IMR-90 (cell line): Measurements from ENCODE around the gene CYP8B1. TPM values are rescaled to one million over a fixed set of nuclear protein-coding genes. Genes with fewer than 3 reads are reported as not detected.

Experiments used
- ATAC-seq: fragments of 200-7000 bp; cut with Tn5 transposase; 2 replicates; pipeline ENCODE4 v1.9.1; 2020; ENCODE audit warnings: low read depth, mild to moderate bottlenecking, moderate library complexity
- BruUV-seq: library from RNA; stranded (reverse); fragments of 400-500 nt; replicated peaks from 2 replicates; lab custom pipeline; 2021; lab: Mats Ljungman, UMichigan
- CTCF ChIA-PET: fragments of 300-600 bp; formaldehyde crosslinking; extraction: SDS; loops from one replicate; lab custom pipeline; 2021; ENCODE audit warnings: antibody characterized with exemption; lab: Yijun Ruan, JAX
- POLR2A ChIA-PET: fragments of 300-600 bp; sonication (Branson Sonifier 250); formaldehyde crosslinking; loops from one replicate; lab custom pipeline; 2022; ENCODE audit warnings: antibody characterized with exemption; ENCODE audit not compliant: unreplicated experiment; lab: Charles Lee
- DNase-seq: peaks from one replicate; pipeline ENCODE4 v3.0.0; 2013
- H2AFZ ChIP-seq: replicated peaks from 2 replicates; pipeline ENCODE3; 2013; ENCODE audit warnings: low read length, mild to moderate bottlenecking; ENCODE audit not compliant: poor library complexity
- H2AK5ac ChIP-seq: 2 replicates; pipeline ENCODE4 v1.6.1; 2013; ENCODE audit warnings: low read depth, low read length, inconsistent platforms
- H2AK9ac ChIP-seq: replicated peaks from 2 replicates; pipeline ENCODE3; 2013; ENCODE audit warnings: mild to moderate bottlenecking, low read depth, low read length, moderate library complexity; ENCODE audit not compliant: poor library complexity
- H2BK120ac ChIP-seq: 2 replicates; pipeline ENCODE4 v1.6.1; 2013; ENCODE audit warnings: low read depth, low read length, inconsistent platforms
- H2BK15ac ChIP-seq: 3 replicates; pipeline ENCODE4 v1.6.1; 2013; ENCODE audit warnings: low read depth, low read length, inconsistent platforms
- H2BK20ac ChIP-seq: 2 replicates; pipeline ENCODE4 v1.6.1; 2013; ENCODE audit warnings: low read depth, mild to moderate bottlenecking, inconsistent platforms, low read length, moderate library complexity
- H2BK5ac ChIP-seq: 2 replicates; pipeline ENCODE4 v1.6.1; 2013; ENCODE audit warnings: mild to moderate bottlenecking, low read depth, low read length, inconsistent platforms; ENCODE audit not compliant: poor library complexity, severe bottlenecking
- H3K14ac ChIP-seq: replicated peaks from 2 replicates; pipeline ENCODE4 v1.6.1; 2013; ENCODE audit warnings: low read depth, low read length, inconsistent platforms
- H3K18ac ChIP-seq: 2 replicates; pipeline ENCODE4 v1.6.1; 2013; ENCODE audit warnings: low read depth, low read length, control low read depth
- H3K23ac ChIP-seq: 2 replicates; pipeline ENCODE4 v1.6.1; 2013; ENCODE audit warnings: low read depth, low read length, inconsistent platforms
- H3K27ac ChIP-seq: 2 replicates; pipeline ENCODE4 v1.5.1; 2013; ENCODE audit warnings: mild to moderate bottlenecking, control low read depth, low read length; ENCODE audit not compliant: insufficient read depth
- H3K27me3 ChIP-seq: 2 replicates; pipeline ENCODE4 v1.6.1; 2013; ENCODE audit warnings: low read length; ENCODE audit not compliant: control insufficient read depth, insufficient read depth
- H3K36me3 ChIP-seq: 2 replicates; pipeline ENCODE4 v1.6.1; 2013; ENCODE audit warnings: low read length, mixed read lengths; ENCODE audit not compliant: control insufficient read depth, insufficient read depth
- H3K4ac ChIP-seq: 2 replicates; pipeline ENCODE4 v1.6.1; 2013; ENCODE audit warnings: low read depth, low read length, inconsistent platforms
- H3K4me1 ChIP-seq: 2 replicates; pipeline ENCODE4 v1.6.1; 2013; ENCODE audit warnings: low read length, mixed read lengths; ENCODE audit not compliant: control insufficient read depth, insufficient read depth
- H3K4me2 ChIP-seq: 2 replicates; pipeline ENCODE4 v1.6.1; 2013; ENCODE audit warnings: low read depth, mild to moderate bottlenecking, control low read depth, low read length, moderate library complexity
- H3K4me3 ChIP-seq: 2 replicates; pipeline ENCODE4 v1.5.1; 2013; ENCODE audit warnings: low read depth, mild to moderate bottlenecking, control low read depth, low read length, moderate library complexity; ENCODE audit not compliant: insufficient read depth
- H3K56ac ChIP-seq: 2 replicates; pipeline ENCODE4 v1.6.1; 2013; ENCODE audit warnings: low read length, inconsistent platforms; ENCODE audit not compliant: insufficient read depth; ENCODE audit errors: extremely low read depth
- H3K79me1 ChIP-seq, 2 experiments: 2 replicates each; pipeline ENCODE4 v1.6.1; 2013; ENCODE audit warnings: low read length in 2 of 2, inconsistent platforms in 1 of 2, low read depth in 1 of 2
- H3K9ac ChIP-seq: 2 replicates; pipeline ENCODE4 v1.6.1; 2013; ENCODE audit warnings: low read depth, low read length, control low read depth
- H3K9me1 ChIP-seq: 2 replicates; pipeline ENCODE4 v1.6.1; 2013; ENCODE audit warnings: low read length, inconsistent platforms; ENCODE audit not compliant: insufficient read depth
- H3K9me3 ChIP-seq: 2 replicates; pipeline ENCODE4 v1.6.1; 2013; ENCODE audit warnings: low read length; ENCODE audit not compliant: control insufficient read depth, insufficient read depth
- H4K20me1 ChIP-seq: 2 replicates; pipeline ENCODE4 v1.6.1; 2013; ENCODE audit warnings: low read length, inconsistent platforms; ENCODE audit not compliant: insufficient read depth
- H4K5ac ChIP-seq: 2 replicates; pipeline ENCODE4 v1.6.1; 2013; ENCODE audit warnings: mild to moderate bottlenecking, low read depth, low read length, control low read depth
- H4K8ac ChIP-seq, 2 experiments: 2 replicates each; pipeline ENCODE4 v1.6.1; 2013; ENCODE audit warnings: low read depth in 2 of 2, low read length in 2 of 2, control low read depth in 1 of 2, inconsistent platforms in 1 of 2
- H4K91ac ChIP-seq: 2 replicates; pipeline ENCODE4 v1.6.1; 2013; ENCODE audit warnings: low read depth, low read length, inconsistent platforms; ENCODE audit not compliant: insufficient read depth
- BHLHE40 ChIP-seq: fragments of 150-350 bp; IDR thresholded peaks from 2 replicates; pipeline ENCODE4 v1.6.1; 2016; ENCODE audit warnings: mild to moderate bottlenecking, low read depth, low read length
- CEBPB ChIP-seq: IDR thresholded peaks from 2 replicates; pipeline ENCODE4 v1.6.1; 2012; ENCODE audit warnings: low read depth, low read length, improper control_type of control experiment
- CHD1 ChIP-seq: IDR thresholded peaks from 2 replicates; pipeline ENCODE4 v1.6.1; 2012; ENCODE audit warnings: low read depth, low read length, improper control_type of control experiment
- MAFK ChIP-seq: IDR thresholded peaks from 2 replicates; pipeline ENCODE4 v1.6.1; 2012; ENCODE audit warnings: low read depth, low read length, improper control_type of control experiment
- MXI1 ChIP-seq: IDR thresholded peaks from 2 replicates; pipeline ENCODE4 v1.6.1; 2012; ENCODE audit warnings: low read depth, mild to moderate bottlenecking, low read length, moderate library complexity, borderline replicate concordance
- POLR2A ChIP-seq: IDR thresholded peaks from 2 replicates; pipeline ENCODE4 v1.6.1; 2012; ENCODE audit warnings: mild to moderate bottlenecking, low read depth, low read length
- RCOR1 ChIP-seq: IDR thresholded peaks from 2 replicates; pipeline ENCODE4 v1.6.1; 2012; ENCODE audit warnings: mild to moderate bottlenecking, low read length, improper control_type of control experiment; ENCODE audit not compliant: insufficient replicate concordance
- SMC3 ChIP-seq: fragments of 150-350 bp; IDR thresholded peaks from 2 replicates; pipeline ENCODE4 v1.6.1; 2016; ENCODE audit warnings: low read depth, mild to moderate bottlenecking, antibody characterized with exemption, low read length, moderate library complexity
- WGBS, 2 experiments: methylation state at CpG; one replicate each; pipeline versions ENCODE4 v1.1.5 to v1.1.7; 2013; ENCODE audit warnings: missing lambda C conversion rate in 2 of 2; ENCODE audit not compliant: insufficient read length in 1 of 2; ENCODE audit errors: extremely low coverage in 2 of 2; 5-methylcytosine and 5-hydroxymethylcytosine counted together
- dilution Hi-C: fragments of 300-500 bp; cut with HindIII; formaldehyde crosslinking; loops from one replicate; pipeline ENCODE4 v1.14.3; 2018; ENCODE audit warnings: low sequenced_read_pairs; ENCODE audit not compliant: unreplicated experiment
- in situ Hi-C: fragments of 300-500 bp; cut with MboI; formaldehyde crosslinking; loops from 3 replicates; pipeline ENCODE4 v1.14.3; 2019; ENCODE audit warnings: low sequenced_read_pairs, inconsistent platforms, mixed read lengths
- intact Hi-C: fragments of 100-400 bp; cut with micrococcal nuclease; formaldehyde crosslinking; loops from 2 replicates; pipeline ENCODE4 v1.10.0; 2022
- polyA plus RNA-seq, 3 experiments: library from polyadenylated mRNA; depleted of rRNA; stranded (reverse); fragments of >200 nt; gene quantifications; 2 replicates each; pipeline ENCODE4 v1.2.3, GENCODE V29; 2012; ENCODE audit warnings: low replicate concordance in 1 of 3
- total RNA-seq: library from RNA; depleted of rRNA; stranded (reverse); fragments of >200 nt; gene quantifications from 2 replicates; pipeline ENCODE4 v1.2.3, GENCODE V29; 2012
- TF ChIP-seq, protein P1 (sequence below): fragments of 150-350 bp; IDR thresholded peaks from 2 replicates; pipeline ENCODE4 v1.6.1; 2017; ENCODE audit warnings: mild to moderate bottlenecking, antibody characterized with exemption, low read length, low read depth
- TF ChIP-seq, protein P2 (sequence below): fragments of 150-350 bp; IDR thresholded peaks from 2 replicates; pipeline ENCODE4 v1.6.1; 2016; ENCODE audit warnings: low read depth, mild to moderate bottlenecking, low read length, moderate library complexity, borderline replicate concordance

The CYP8B1 gene
- total and polyA plus RNA-seq, 2 of the 4 experiments (the other 2 are of a cell fraction), result not detected

DNA sequence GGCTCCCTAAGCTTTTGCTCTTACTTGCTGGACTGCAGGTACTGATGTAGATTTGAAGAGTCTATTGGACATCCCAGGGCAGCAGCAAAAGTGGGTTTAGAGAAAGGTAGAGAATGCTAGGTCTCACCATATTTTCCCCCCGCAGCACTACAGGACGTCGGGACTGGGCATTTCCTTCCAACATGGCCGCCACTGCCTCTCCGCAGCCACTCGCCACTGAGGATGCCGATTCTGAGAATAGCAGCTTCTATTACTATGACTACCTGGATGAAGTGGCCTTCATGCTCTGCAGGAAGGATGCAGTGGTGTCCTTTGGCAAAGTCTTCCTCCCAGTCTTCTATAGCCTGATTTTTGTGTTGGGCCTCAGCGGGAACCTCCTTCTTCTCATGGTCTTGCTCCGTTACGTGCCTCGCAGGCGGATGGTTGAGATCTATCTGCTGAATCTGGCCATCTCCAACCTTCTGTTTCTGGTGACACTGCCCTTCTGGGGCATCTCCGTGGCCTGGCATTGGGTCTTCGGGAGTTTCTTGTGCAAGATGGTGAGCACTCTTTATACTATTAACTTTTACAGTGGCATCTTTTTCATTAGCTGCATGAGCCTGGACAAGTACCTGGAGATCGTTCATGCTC is 11.2 kb downstream of the CYP8B1 start:
- no peak overlapping the region for H3K4ac ChIP-seq
- no peak overlapping the region for H4K8ac ChIP-seq
- dilution Hi-C loops, result no loop called here
- H2AFZ ChIP-seq, result no peak overlapping the region
- no peak overlapping the region for H3K18ac ChIP-seq
- no peak overlapping the region for H3K23ac ChIP-seq
- BruUV-seq, result no TSS peak
- H3K9ac ChIP-seq, result no peak overlapping the region
- H3K27me3 ChIP-seq, result peaks cover 8% of the 10 kb centered on the region; the same call in 1 of the 2 replicates
- no peak overlapping the region for H2BK120ac ChIP-seq
- H2AK9ac ChIP-seq, result no peak overlapping the region
- H3K36me3 ChIP-seq, result no peaks in the 10 kb centered on the region
- TF ChIP-seq, protein P1, sequence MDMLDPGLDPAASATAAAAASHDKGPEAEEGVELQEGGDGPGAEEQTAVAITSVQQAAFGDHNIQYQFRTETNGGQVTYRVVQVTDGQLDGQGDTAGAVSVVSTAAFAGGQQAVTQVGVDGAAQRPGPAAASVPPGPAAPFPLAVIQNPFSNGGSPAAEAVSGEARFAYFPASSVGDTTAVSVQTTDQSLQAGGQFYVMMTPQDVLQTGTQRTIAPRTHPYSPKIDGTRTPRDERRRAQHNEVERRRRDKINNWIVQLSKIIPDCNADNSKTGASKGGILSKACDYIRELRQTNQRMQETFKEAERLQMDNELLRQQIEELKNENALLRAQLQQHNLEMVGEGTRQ, result no peak
- no peak for TF ChIP-seq MAFK
- no peak for TF ChIP-seq POLR2A
- no peak for TF ChIP-seq CEBPB
- TF ChIP-seq SMC3, result no peak
- TF ChIP-seq, protein P2, sequence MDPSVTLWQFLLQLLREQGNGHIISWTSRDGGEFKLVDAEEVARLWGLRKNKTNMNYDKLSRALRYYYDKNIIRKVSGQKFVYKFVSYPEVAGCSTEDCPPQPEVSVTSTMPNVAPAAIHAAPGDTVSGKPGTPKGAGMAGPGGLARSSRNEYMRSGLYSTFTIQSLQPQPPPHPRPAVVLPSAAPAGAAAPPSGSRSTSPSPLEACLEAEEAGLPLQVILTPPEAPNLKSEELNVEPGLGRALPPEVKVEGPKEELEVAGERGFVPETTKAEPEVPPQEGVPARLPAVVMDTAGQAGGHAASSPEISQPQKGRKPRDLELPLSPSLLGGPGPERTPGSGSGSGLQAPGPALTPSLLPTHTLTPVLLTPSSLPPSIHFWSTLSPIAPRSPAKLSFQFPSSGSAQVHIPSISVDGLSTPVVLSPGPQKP, result no peak
- TF ChIP-seq MXI1, result no peak
- no peak for TF ChIP-seq CHD1
- TF ChIP-seq RCOR1, result no peak
- TF ChIP-seq BHLHE40, result no peak
- DNase-seq (no peak), ATAC-seq (no peak)
- no peak overlapping the region for H2BK5ac ChIP-seq
- H3K4me1 ChIP-seq, result no peaks in the 10 kb centered on the region
- H4K5ac ChIP-seq, result no peak overlapping the region
- intact Hi-C loops, result no loop called here
- H2BK15ac ChIP-seq, result no peak overlapping the region
- in situ Hi-C loops, result no loop called here
- no peaks in the 10 kb centered on the region for H3K9me3 ChIP-seq
- no peak overlapping the region for H2BK20ac ChIP-seq
- POLR2A ChIA-PET, result no interaction called here
- H3K14ac ChIP-seq, result no peak overlapping the region
- WGBS, 2 experiments, result 66% methylated on average over 5 of the region's 15 CpGs; no CpG with 5 or more reads in 1 of the 2 experiments
- no peak overlapping the region for H3K27ac ChIP-seq
- no peak overlapping the region for H3K4me2 ChIP-seq
- no peaks in the 10 kb centered on the region for H4K20me1 ChIP-seq
- no peaks in the 10 kb centered on the region for H3K9me1 ChIP-seq
- CTCF ChIA-PET, result no interaction called here
- no peak overlapping the region for H4K91ac ChIP-seq
- no peak overlapping the region for H3K4me3 ChIP-seq
- no peaks in the 10 kb centered on the region for H3K79me1 ChIP-seq
- H2AK5ac ChIP-seq, result no peak overlapping the region
- H3K56ac ChIP-seq, result no peak overlapping the region
